ENCODE data around the gene VPS35L.

The VPS35L gene

GRCh38 chr16:19748389-19749168 lies 193.1 kb downstream of the VPS35L start:
- no peak for DNase-seq (ENCODE audit: low read depth)

GRCh38 chr16:19749571-19750080 lies 194.1 kb downstream of the VPS35L start:
- no peak for DNase-seq (ENCODE audit: low read depth)

All from GM04503 (cell line).